Measurements from ENCODE around the gene PAK5.

- no peak for TF ChIP-seq CTCF (IDR thresholded peaks at IDR 0.05)
- TF ChIP-seq POLR2A (IDR thresholded peaks at IDR 0.05), result no peak
Observed at GRCh38 chr20:9520086-9520485, 318.8 kb downstream of the PAK5 start.
